B cell (primary cell): Measurements from ENCODE around the gene SYNE2.

Experiments used
- EZH2 ChIP-seq: IDR thresholded peaks from 2 replicates; pipeline ENCODE4 v1.6.1; 2012; ENCODE audit warnings: borderline replicate concordance, low read depth, mild to moderate bottlenecking, moderate library complexity, low read length; ENCODE audit not compliant: insufficient read depth, poor library complexity, severe bottlenecking
- TF ChIP-seq, protein P1 (sequence below): fragments of 200-600 bp; IDR thresholded peaks from one replicate; pipeline ENCODE4 v1.8.0; 2022; ENCODE audit warnings: antibody characterized with exemption, mild to moderate bottlenecking

DNA sequence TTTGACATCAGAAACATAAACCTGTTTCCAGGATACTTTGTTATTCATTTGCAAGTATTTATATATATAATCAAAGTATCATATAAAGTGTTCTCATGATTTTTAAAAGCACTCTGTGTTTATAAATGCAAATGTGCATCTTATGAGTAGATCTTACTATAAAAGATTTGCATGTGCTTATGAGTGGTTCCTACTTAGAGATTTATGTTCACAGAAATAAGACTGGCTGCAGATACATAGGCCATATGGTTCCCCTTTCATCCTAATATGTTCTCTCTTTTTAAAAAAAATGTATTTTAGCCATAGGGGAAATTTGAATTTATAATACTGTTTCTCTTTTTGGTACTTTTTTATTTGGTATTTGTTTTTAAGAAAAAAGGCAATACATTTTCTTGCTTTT is 267.2 kb downstream of the SYNE2 start:
- TF ChIP-seq, protein P1, sequence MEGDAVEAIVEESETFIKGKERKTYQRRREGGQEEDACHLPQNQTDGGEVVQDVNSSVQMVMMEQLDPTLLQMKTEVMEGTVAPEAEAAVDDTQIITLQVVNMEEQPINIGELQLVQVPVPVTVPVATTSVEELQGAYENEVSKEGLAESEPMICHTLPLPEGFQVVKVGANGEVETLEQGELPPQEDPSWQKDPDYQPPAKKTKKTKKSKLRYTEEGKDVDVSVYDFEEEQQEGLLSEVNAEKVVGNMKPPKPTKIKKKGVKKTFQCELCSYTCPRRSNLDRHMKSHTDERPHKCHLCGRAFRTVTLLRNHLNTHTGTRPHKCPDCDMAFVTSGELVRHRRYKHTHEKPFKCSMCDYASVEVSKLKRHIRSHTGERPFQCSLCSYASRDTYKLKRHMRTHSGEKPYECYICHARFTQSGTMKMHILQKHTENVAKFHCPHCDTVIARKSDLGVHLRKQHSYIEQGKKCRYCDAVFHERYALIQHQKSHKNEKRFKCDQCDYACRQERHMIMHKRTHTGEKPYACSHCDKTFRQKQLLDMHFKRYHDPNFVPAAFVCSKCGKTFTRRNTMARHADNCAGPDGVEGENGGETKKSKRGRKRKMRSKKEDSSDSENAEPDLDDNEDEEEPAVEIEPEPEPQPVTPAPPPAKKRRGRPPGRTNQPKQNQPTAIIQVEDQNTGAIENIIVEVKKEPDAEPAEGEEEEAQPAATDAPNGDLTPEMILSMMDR, result no peak
- no peak for TF ChIP-seq EZH2
